ENCODE results near the gene NDUFAF8. TPM values are rescaled to one million over a fixed set of nuclear protein-coding genes. Genes with fewer than 3 reads are reported as not detected.

The NDUFAF8 gene, protein sequence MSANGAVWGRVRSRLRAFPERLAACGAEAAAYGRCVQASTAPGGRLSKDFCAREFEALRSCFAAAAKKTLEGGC
- total RNA-seq, result 71.9 and 78.3 TPM in 2 replicates

DNA sequence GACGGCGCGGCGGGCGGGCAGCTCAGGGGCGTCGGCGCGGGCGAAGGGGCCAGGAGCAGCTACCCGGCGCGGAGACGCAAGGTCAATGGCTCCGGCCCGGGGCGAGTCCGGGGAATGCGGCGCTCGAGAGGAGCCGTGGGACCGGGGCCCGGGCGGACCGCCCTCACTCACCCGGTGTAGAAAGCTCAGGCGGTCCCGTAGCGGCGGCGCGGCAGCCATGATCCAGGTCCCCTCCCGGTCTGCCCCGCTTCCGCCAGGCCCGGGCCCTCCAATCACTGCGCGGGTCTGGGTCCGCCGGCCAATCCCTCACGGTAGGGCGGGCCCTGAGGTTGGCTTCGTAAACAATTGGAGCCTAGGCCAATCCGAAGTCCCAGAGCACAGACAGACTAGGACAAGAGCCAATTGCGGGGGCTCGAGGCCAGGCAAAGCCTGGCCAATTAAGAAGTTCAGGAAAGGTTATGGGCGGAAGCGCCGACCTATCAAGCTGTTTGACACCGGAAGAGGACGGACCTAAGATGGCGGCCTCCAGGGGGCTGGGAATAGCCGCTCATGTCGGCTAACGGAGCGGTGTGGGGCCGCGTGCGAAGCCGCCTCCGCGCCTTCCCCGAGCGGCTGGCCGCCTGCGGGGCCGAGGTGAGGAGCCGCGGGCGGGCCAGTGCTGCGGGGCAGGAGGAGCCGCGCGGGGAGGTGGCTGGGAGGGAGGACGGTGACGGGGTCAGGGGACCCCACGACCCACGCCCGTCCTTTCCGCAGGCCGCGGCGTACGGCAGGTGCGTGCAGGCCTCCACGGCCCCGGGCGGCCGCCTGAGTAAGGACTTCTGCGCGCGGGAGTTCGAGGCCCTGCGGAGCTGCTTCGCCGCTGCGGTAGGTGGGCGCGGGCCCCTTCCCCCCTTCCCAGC is at the start of gene NDUFAF8, which contains the start of gene TEPSIN:
TSS of gene NDUFAF8 (plus strand) at position 504 of the 899 bp plus-strand sequence. CDS start at position 550, 46 bp downstream.
TSS of gene TEPSIN (minus strand) at position 241 of the 899 bp plus-strand sequence. CDS start at position 219, 22 bp downstream.
- H3K36me3 Mint-ChIP-seq (ENCODE audit: low read depth), result peaks cover 20% of the 10 kb centered on the region
- peaks cover 2% of the 10 kb centered on the region for H3K27me3 Mint-ChIP-seq (ENCODE audit: insufficient read depth)
- DNase-seq (ENCODE audit: low spot score), result peak; percentile 95
- H3K9me3 Mint-ChIP-seq, result no peaks in the 10 kb centered on the region
- peak within 1 kb of the TSS; percentile 96 for H3K4me3 Mint-ChIP-seq
- peaks cover 19% of the 10 kb centered on the region for H3K4me1 Mint-ChIP-seq (ENCODE audit: low read depth)
- intact Hi-C loops (cut with micrococcal nuclease), result loop anchor here (1.0 kb wide), 4 partner anchors 16 to 824 kb away; partner anchors contain the start of genes ENDOV and SLC38A10
- H3K27ac Mint-ChIP-seq, result peak within 1 kb of the TSS; percentile 94

DNA sequence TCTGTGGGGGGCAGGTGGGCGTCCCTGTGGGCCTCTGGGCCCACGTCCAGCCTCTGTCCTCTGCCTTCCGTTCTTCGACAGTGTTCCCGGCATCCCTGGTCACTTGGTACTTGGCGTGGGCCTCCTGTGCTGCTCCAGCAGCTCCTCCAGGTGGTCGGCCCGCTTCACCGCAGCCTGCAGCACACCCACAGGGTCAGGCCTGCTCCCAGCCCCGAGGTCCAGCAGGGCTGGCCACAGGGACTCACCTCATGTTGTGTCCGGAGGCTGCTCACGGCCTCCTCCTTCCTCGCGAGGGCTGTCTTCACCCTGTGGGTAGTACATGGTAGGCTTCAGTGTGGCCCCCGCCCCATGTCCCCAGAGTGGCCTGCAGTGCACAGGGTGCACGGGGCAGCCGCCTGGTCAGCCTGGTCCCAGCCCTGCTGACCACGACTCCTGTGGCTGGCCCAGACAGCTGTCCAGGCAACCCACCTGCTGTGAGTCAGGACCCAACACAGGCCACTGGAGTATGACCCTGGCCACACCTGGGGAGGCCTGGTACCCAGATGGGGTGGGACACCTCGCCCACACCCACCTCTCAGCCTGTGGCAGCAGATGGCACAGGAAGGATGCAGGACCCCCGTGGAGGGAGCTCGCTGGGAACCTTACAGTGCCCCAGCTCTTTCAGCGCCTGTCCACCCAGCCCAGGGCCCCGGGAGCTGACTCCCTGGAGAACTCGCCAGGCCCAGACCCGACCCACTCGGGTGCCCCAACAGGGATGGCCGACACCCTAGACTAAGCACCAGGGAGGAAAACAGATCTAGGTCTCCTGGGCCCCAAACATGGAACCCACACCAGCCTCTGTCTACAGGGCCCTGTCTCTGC is 49.2 kb upstream of the NDUFAF8 start:
- no peak for DNase-seq (ENCODE audit: low spot score)
- Mint-ChIP-seq H3K27me3 (ENCODE audit: insufficient read depth) (no peaks in the 10 kb centered on the region), H3K4me3 (no peak overlapping the region), H3K27ac (no peak overlapping the region), H3K4me1 (ENCODE audit: low read depth) (no peaks in the 10 kb centered on the region), H3K36me3 (ENCODE audit: low read depth) (no peaks in the 10 kb centered on the region), H3K9me3 (no peaks in the 10 kb centered on the region)
- intact Hi-C loops (cut with micrococcal nuclease), result no loop called here

DNA sequence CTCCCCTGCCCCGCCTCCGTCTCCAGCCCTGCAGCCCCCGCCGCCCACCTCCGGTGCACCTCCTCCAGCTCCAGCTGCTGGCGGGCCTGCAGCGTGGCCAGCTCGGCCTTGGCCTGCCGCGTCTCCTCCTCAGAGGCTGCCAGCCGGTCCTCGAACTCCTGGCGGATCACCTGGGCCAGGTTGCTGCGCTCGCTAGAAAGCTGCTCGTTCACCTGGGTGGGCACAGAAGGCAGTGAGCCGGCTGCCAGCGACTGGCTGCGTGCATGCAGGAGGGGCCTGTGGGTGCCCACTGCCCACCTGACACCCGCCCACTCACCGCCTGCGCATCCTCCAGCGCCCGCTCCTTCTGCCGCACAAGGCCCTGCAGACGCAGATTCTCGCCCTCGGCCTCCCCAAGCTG is 48.5 kb upstream of the NDUFAF8 start:
- Mint-ChIP-seq H3K36me3 (ENCODE audit: low read depth) (no peaks in the 10 kb centered on the region), H3K27me3 (ENCODE audit: insufficient read depth) (no peaks in the 10 kb centered on the region)
- intact Hi-C loops (cut with micrococcal nuclease), result no loop called here

DNA sequence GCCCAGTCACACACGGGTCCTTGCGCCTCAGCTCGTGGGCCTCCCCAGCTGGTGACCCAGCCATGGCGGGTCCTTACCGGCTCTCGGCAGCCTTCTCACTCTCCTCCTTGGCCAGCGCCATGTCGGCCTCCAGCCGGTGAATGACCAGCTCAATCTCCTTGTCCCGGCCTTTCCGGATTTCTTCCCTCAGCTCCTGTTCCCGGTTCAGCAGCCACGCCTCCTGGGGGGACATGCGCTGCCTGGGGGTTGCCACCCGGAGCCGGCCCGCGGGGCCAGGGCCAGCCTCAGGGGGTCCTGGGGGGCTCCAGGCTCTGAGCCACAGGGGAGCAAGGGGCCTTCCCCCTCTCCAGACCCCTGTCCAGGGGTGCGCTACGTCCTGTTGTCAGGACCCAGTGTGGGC is 48.0 kb upstream of the NDUFAF8 start:
- Mint-ChIP-seq H3K4me3 (no peak overlapping the region), H3K36me3 (ENCODE audit: low read depth) (no peaks in the 10 kb centered on the region), H3K4me1 (ENCODE audit: low read depth) (no peaks in the 10 kb centered on the region), H3K27me3 (ENCODE audit: insufficient read depth) (no peaks in the 10 kb centered on the region), H3K9me3 (no peaks in the 10 kb centered on the region), H3K27ac (no peak overlapping the region)
- DNase-seq (ENCODE audit: low spot score), result no peak
- intact Hi-C loops (cut with micrococcal nuclease), result no loop called here

More for the DNA sequence above, 48.5 kb upstream of the NDUFAF8 start:
- Mint-ChIP-seq H3K4me1 (ENCODE audit: low read depth) (no peaks in the 10 kb centered on the region), H3K4me3 (no peak overlapping the region), H3K27ac (no peak overlapping the region), H3K9me3 (no peaks in the 10 kb centered on the region)
- DNase-seq (ENCODE audit: low spot score), result no peak

DNA sequence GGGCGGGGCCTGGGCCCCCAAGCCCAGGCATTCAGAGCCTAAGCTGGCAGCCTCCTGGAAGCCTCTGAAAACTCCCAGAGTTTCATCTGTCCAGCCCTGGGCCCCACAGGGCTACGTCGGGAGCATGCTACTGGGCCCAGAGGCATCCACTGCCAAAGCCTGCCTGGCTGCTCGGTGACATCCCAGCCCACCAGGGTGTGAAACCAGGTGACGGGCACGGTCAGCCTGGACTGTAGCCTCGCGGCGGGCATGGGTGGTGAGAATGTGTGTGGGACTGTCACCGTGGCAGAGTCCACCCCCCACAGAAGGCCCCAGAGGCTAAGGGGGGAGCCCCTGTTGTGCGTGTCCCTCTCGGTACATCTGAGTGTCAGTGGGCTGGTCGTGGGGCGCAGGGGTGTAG is 47.5 kb upstream of the NDUFAF8 start:
- intact Hi-C loops (cut with micrococcal nuclease), result no loop called here
- no peak overlapping the region for H3K27ac Mint-ChIP-seq
- H3K4me1 Mint-ChIP-seq (ENCODE audit: low read depth), result no peaks in the 10 kb centered on the region

DNA sequence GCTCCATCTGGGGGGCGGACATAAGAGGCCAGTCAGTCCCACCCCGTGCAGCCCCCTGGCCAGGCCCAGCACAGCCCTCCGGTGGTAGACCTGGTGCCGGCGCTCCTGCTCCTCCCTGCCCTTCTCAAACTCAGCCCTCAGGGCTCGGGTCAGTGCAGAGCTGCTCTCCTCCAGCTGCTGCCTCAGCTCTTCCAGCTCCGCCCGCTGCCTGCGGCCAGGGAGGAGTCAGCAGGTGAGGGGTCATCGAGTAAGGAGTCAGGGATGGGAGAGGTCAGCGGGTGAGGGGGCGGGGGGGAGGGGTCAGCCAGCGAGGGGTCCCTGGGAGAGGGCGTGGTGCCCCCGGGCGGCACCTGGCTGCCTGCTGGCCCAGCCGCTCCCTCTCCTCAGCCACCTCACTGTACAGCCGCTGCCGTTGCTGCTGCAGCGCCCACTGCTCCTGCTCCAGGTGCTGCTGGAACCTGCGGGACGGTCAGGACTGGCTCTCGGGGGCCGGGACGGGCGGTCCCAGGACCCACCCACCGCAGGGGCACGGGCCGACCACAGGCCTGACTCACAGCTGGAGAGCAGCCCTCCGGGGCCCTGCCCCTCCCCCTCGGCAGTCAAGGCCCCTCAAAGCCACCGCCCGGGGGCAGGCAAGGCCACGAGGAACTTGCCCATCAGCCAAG is 46.6 kb upstream of the NDUFAF8 start:
- Mint-ChIP-seq H3K27ac (no peak overlapping the region), H3K4me3 (no peak overlapping the region), H3K9me3 (no peaks in the 10 kb centered on the region), H3K36me3 (ENCODE audit: low read depth) (no peaks in the 10 kb centered on the region), H3K27me3 (ENCODE audit: insufficient read depth) (no peaks in the 10 kb centered on the region), H3K4me1 (ENCODE audit: low read depth) (no peaks in the 10 kb centered on the region)
- intact Hi-C loops (cut with micrococcal nuclease), result no loop called here
- no peak for DNase-seq (ENCODE audit: low spot score)

More for the DNA sequence above, 47.5 kb upstream of the NDUFAF8 start:
- DNase-seq (ENCODE audit: low spot score), result no peak
- H3K4me3 Mint-ChIP-seq, result no peak overlapping the region
- no peaks in the 10 kb centered on the region for H3K9me3 Mint-ChIP-seq
- H3K36me3 Mint-ChIP-seq (ENCODE audit: low read depth), result no peaks in the 10 kb centered on the region
- H3K27me3 Mint-ChIP-seq (ENCODE audit: insufficient read depth), result no peaks in the 10 kb centered on the region

DNA sequence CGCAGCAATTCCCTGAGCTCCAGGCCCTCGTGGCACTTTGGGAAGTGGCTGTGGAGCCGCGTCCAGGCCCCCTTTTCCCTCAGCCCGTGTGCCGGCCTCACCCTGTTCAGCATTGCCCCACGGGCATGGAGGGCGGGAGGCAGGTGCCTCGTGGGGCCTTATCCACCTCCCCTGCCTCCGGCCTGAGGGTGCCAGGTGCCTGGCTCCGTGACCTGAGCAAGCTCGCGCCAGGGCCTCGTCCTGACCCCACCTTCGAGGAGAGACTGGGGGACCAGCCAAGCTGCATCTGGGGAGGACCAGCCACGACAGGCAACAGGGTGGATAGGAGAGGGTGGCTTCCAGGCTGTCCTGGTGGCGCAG is 46.1 kb upstream of the NDUFAF8 start:
- intact Hi-C loops (cut with micrococcal nuclease), result no loop called here
- no peak overlapping the region for H3K4me3 Mint-ChIP-seq
- H3K4me1 Mint-ChIP-seq (ENCODE audit: low read depth), result no peaks in the 10 kb centered on the region
- DNase-seq (ENCODE audit: low spot score), result no peak
- no peak overlapping the region for H3K27ac Mint-ChIP-seq
- no peaks in the 10 kb centered on the region for H3K9me3 Mint-ChIP-seq
- H3K36me3 Mint-ChIP-seq (ENCODE audit: low read depth), result no peaks in the 10 kb centered on the region
- no peaks in the 10 kb centered on the region for H3K27me3 Mint-ChIP-seq (ENCODE audit: insufficient read depth)

DNA sequence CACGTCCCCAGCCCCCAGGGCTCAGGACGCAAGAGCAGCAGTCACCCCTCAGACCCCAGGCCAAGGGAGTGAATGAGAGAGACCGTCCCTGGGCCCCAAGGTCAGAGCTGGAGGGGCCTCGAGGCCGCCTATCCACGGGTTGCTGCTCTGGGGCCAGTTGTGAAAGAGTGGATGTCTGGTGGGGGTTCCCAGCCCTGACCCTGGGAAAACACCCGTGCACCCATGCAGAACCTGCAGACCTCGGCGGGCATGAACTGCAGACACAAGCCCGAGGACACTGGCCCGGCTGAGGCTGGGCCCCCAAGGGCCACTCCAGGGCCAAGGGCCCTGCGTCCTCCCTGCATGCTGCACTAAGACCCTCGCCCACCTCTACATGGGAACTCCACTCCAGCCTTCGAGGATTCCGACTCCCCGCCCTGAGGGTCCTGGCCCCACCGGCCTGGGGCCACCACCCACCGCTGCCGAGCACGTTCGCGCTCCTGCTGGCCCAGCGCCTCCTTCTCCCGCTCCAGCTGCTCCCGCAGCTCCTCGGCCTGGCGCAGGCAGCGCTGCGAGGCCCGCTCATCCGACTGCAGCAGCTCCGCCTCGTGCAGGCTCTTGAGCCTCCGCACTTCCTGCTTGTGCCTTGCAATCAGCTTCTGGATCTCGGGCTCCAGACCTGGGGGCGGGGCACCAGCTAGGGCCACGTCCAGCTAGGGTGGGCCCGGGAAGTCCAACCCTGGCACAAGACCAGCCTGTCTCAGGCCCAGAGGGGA is 45.5 kb upstream of the NDUFAF8 start:
- Mint-ChIP-seq H3K36me3 (ENCODE audit: low read depth) (no peaks in the 10 kb centered on the region), H3K27ac (no peak overlapping the region), H3K4me1 (ENCODE audit: low read depth) (no peaks in the 10 kb centered on the region), H3K4me3 (no peak overlapping the region), H3K9me3 (no peaks in the 10 kb centered on the region), H3K27me3 (ENCODE audit: insufficient read depth) (no peaks in the 10 kb centered on the region)
- intact Hi-C loops (cut with micrococcal nuclease), result no loop called here
- DNase-seq (ENCODE audit: low spot score), result no peak

DNA sequence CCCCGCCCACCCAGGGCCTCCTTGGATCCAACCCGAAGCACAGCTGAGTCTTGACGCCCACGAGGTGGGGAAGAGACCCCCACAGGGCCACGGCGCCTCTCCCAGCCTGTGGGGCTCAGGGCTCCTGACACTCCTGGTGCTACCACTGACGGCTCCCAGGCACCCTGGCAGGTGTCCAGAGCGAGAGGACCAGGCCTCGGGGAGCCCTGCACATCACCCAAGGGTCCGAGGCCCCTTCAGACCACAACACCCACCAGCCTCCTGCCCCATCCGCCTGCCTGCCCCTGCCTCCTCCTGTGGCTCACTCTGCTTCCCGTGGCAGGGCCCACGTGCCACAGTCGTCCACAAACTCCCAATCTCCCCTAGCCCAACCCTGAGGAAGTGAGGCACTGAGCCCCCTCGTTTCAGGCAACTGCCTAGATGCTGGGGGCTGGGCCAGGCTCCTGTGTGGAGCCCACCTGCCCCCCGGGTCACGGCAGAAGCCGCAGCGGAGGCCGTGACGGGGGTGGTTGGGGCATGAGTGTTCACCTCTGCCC is 44.8 kb upstream of the NDUFAF8 start:
- H3K4me3 Mint-ChIP-seq, result no peak overlapping the region
- intact Hi-C loops (cut with micrococcal nuclease), result no loop called here
- no peak overlapping the region for H3K27ac Mint-ChIP-seq
- H3K4me1 Mint-ChIP-seq (ENCODE audit: low read depth), result no peaks in the 10 kb centered on the region
- no peak for DNase-seq (ENCODE audit: low spot score)
- H3K9me3 Mint-ChIP-seq, result no peaks in the 10 kb centered on the region
- H3K27me3 Mint-ChIP-seq (ENCODE audit: insufficient read depth), result no peaks in the 10 kb centered on the region
- H3K36me3 Mint-ChIP-seq (ENCODE audit: low read depth), result no peaks in the 10 kb centered on the region

DNA sequence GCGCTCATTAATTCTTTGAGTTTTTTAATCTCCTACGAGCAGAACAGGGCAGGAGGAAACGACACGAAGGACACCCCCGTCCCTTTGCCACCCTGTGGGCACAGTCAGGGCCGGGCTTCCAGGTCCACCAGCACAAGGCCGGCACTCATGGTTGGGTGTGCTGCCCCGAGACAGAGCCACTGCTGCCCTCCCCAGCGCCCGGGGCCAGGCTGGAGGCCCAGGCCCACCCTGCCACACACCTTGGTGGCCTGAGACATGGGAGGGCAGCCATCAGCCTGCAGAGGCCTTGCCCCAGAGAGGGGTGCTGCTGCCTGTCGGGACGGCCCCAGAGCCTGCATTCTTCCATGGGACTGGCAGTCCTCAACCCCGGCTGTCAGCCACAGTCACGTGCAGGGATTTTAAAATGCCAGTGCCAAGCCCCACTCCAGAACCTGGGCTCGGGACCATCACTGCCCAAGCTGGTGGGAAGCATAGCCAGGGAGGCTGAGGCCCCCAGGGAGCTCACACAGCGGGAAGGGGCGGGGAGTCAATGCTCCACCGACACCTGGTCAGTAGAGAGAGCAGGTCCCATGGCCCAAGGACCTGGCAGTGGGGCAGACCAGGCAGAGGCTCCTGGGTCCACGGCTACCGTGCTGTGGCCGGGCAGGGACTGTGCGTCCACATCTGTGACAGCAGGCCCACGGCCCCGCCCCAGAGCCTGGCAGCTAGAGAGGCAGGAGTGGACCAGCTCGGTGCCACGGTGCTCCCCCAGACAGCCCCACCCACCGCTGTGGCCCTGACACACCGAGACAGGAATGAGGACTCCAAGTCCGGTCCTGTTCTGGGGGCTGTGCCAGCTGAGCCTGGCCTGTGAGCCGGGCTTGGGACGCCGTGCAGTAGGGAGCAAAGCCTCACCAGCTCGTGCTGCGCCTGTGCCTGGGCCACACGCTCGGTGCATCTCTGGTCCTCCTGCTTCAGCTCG is 43.9 kb upstream of the NDUFAF8 start:
- H3K27me3 Mint-ChIP-seq (ENCODE audit: insufficient read depth), result no peaks in the 10 kb centered on the region
- no peak for DNase-seq (ENCODE audit: low spot score)
- H3K9me3 Mint-ChIP-seq, result no peaks in the 10 kb centered on the region
- H3K4me1 Mint-ChIP-seq (ENCODE audit: low read depth), result no peaks in the 10 kb centered on the region
- no peak overlapping the region for H3K27ac Mint-ChIP-seq
- H3K4me3 Mint-ChIP-seq, result no peak overlapping the region
- no peaks in the 10 kb centered on the region for H3K36me3 Mint-ChIP-seq (ENCODE audit: low read depth)
- intact Hi-C loops (cut with micrococcal nuclease), result no loop called here

DNA sequence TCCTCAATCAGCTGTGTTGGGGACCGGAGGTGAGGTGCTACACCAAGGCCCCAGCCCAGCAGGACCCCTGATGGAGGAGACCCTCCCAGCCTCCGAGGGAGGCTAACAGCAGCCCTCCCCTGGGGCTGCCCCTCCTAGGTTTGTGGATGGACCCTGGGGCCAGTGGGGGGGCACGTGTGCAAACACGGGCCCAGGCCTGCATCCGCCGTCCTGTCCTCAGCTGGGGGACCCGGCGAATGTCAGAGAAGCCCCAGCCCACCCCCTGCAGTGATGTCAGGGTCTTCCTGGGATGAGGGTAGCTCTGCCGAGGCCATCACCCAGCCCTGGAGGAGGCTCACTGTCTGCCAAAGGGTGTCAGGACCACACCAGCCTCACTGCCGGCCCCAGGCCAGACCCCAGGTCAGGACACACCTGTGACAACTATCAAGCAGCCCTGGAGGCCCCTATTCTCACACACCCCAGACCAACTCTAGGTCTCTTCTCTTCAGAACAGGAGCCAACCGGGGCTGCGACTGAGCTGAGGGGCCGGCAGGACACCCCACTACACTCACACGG is 43.1 kb upstream of the NDUFAF8 start:
- intact Hi-C loops (cut with micrococcal nuclease), result no loop called here
- H3K27me3 Mint-ChIP-seq (ENCODE audit: insufficient read depth), result no peaks in the 10 kb centered on the region
- H3K4me3 Mint-ChIP-seq, result no peak overlapping the region
- no peaks in the 10 kb centered on the region for H3K9me3 Mint-ChIP-seq
- no peak for DNase-seq (ENCODE audit: low spot score)
- H3K27ac Mint-ChIP-seq, result no peak overlapping the region
- no peaks in the 10 kb centered on the region for H3K4me1 Mint-ChIP-seq (ENCODE audit: low read depth)
- no peaks in the 10 kb centered on the region for H3K36me3 Mint-ChIP-seq (ENCODE audit: low read depth)
